A673 (cell line): ENCODE measurements around the gene BCR. TPM values are rescaled to one million over a fixed set of nuclear protein-coding genes. Genes with fewer than 3 reads are reported as not detected.

Source experiments
- BruUV-seq: library from RNA; stranded (reverse); fragments of 400-500 nt; replicated peaks from 2 replicates; lab custom pipeline; 2021; lab: Mats Ljungman, UMichigan
- CTCF ChIA-PET: fragments of 300-600 bp; sonication (Branson Sonifier 250); formaldehyde crosslinking; loops from one replicate; lab custom pipeline; 2022; ENCODE audit warnings: antibody characterized with exemption; lab: Charles Lee
- POLR2A ChIA-PET: fragments of 300-600 bp; sonication (Branson Sonifier 250); formaldehyde crosslinking; loops from one replicate; lab custom pipeline; 2022; ENCODE audit warnings: antibody characterized with exemption; ENCODE audit not compliant: low non-redundant PET; lab: Charles Lee
- DNase-seq: peaks from one replicate; pipeline ENCODE4 v3.0.0-alpha.2; 2015; ENCODE audit warnings: low spot score
- H3K27ac ChIP-seq: fragments of 200-600 bp; sonication (generic); 2 replicates; pipeline ENCODE4 v1.5.1; 2016; ENCODE audit warnings: mixed run types, low read depth, mild to moderate bottlenecking, mixed read lengths, antibody characterized with exemption, low read length; ENCODE audit not compliant: poor library complexity, severe bottlenecking
- H3K27me3 ChIP-seq: fragments of 200-600 bp; sonication (generic); replicated peaks from 2 replicates; pipeline ENCODE4 v1.6.1; 2017; ENCODE audit warnings: mixed run types, low read depth, mild to moderate bottlenecking, mixed read lengths, antibody characterized with exemption, low read length; ENCODE audit not compliant: insufficient read depth, poor library complexity
- H3K36me3 ChIP-seq: fragments of 200-600 bp; sonication (generic); 2 replicates; pipeline ENCODE4 v1.6.1; 2016; ENCODE audit warnings: mixed run types, mild to moderate bottlenecking, mixed read lengths, antibody characterized with exemption, low read length; ENCODE audit not compliant: insufficient read depth, poor library complexity, severe bottlenecking
- H3K4me1 ChIP-seq: fragments of 200-600 bp; sonication (generic); 2 replicates; pipeline ENCODE4 v1.6.1; 2017; ENCODE audit warnings: mixed run types, mild to moderate bottlenecking, mixed read lengths, antibody characterized with exemption, low read length; ENCODE audit not compliant: insufficient read depth, poor library complexity, severe bottlenecking
- H3K4me3 ChIP-seq: fragments of 200-600 bp; sonication (generic); 2 replicates; pipeline ENCODE4 v1.5.1; 2016; ENCODE audit warnings: low read depth, mixed run types, mild to moderate bottlenecking, mixed read lengths, low read length; ENCODE audit not compliant: poor library complexity, severe bottlenecking
- H3K9me3 ChIP-seq: fragments of 200-600 bp; sonication (generic); 2 replicates; pipeline ENCODE4 v1.6.1; 2016; ENCODE audit warnings: mixed run types, low read depth, mild to moderate bottlenecking, mixed read lengths, antibody characterized with exemption, low read length; ENCODE audit not compliant: poor library complexity, severe bottlenecking
- CTCF ChIP-seq: fragments of 300-800, 200-600 bp; sonication (generic); conservative IDR thresholded peaks from 2 replicates; pipeline ENCODE4 v1.5.1; 2017; ENCODE audit warnings: low read depth, mild to moderate bottlenecking, antibody characterized with exemption, low read length, moderate library complexity, mixed read lengths
- EZH2 ChIP-seq: fragments of 200-600 bp; sonication (generic); IDR thresholded peaks from 2 replicates; pipeline ENCODE4 v1.6.1; 2017; ENCODE audit warnings: borderline replicate concordance, low read depth, mild to moderate bottlenecking, mixed read lengths, antibody characterized with exemption, low read length; ENCODE audit not compliant: poor library complexity, severe bottlenecking
- intact Hi-C: fragments of 100-400 bp; cut with micrococcal nuclease; formaldehyde crosslinking; loops from one replicate; pipeline ENCODE4 v1.10.0; 2022; ENCODE audit not compliant: unreplicated experiment
- total RNA-seq: library from RNA; stranded (reverse); gene quantifications from 2 replicates; pipeline ENCODE4 v1.2.3, GENCODE V29; 2021

The BCR gene
- total RNA-seq, 1 experiment from 2014 or later = 63.1 TPM

GRCh38 chr22:23205339-23206049 lies 25.2 kb downstream of the BCR start:
- Histone ChIP-seq H3K27ac (no peak overlapping the region), H3K9me3 (no peaks in the 10 kb centered on the region), H3K4me3 (no peak overlapping the region), H3K36me3 (no peaks in the 10 kb centered on the region), H3K27me3 (no peaks in the 10 kb centered on the region), H3K4me1 (no peaks in the 10 kb centered on the region)
- TF ChIP-seq EZH2 = no peak
- POLR2A ChIA-PET = no interaction called here
- CTCF ChIA-PET = no interaction called here
- no peak for DNase-seq
- intact Hi-C loops = no loop called here
- no TSS peak for BruUV-seq

GRCh38 chr22:23206915-23207314 lies 26.6 kb downstream of the BCR start:
- no peaks in the 10 kb centered on the region for H3K9me3 ChIP-seq
- no peak overlapping the region for H3K27ac ChIP-seq
- intact Hi-C loops = no loop called here
- H3K4me1 ChIP-seq = no peaks in the 10 kb centered on the region
- no peaks in the 10 kb centered on the region for H3K36me3 ChIP-seq
- ChIA-PET POLR2A (no interaction called here), CTCF (no interaction called here)
- H3K4me3 ChIP-seq = no peak overlapping the region
- TF ChIP-seq EZH2 = no peak
- no peak for TF ChIP-seq CTCF
- BruUV-seq = no TSS peak
- no peak for DNase-seq
- no peaks in the 10 kb centered on the region for H3K27me3 ChIP-seq

DNA sequence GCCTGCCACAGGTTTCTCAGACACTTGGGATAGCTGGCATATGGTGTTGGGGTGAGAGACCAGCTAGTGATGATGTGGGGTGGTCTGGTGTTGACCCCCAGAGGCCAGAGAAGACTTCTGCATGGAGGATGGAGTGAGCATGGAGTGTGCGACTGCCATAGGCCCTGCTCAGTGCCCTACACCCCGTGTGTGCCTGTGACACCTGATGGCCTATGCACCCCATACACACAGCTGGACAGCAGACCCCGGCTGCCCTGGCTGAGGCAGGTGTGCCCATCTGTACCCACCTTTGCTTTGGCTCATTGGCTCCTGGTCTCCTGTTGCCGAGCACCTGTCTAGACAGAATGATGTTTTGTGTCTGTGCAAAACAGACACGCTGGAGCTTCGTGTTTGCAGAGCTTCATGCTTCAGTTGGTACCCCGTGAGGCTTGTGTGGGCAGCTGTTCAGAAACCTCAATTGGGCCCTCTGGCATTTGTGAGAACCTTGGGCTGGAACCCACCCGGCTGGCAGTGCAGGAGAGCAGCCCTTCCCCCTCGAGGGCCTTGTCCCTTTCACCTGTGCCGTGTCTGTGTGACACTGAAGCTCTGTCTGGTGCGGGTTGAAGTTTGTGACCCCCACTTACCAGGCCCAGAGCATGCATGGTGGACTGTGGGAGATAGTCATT lies 27.6 kb downstream of the BCR start:
- no peaks in the 10 kb centered on the region for H3K9me3 ChIP-seq

More for the DNA sequence above, 27.6 kb downstream of the BCR start:
- H3K27me3 ChIP-seq = no peaks in the 10 kb centered on the region
- H3K4me1 ChIP-seq = no peaks in the 10 kb centered on the region
- H3K27ac ChIP-seq = no peak overlapping the region
- CTCF ChIA-PET = no interaction called here
- no peak for DNase-seq
- POLR2A ChIA-PET = no interaction called here
- BruUV-seq = no TSS peak
- no peak for TF ChIP-seq CTCF
- no peak for TF ChIP-seq EZH2
- intact Hi-C loops = no loop called here
- no peak overlapping the region for H3K4me3 ChIP-seq
- no peaks in the 10 kb centered on the region for H3K36me3 ChIP-seq
